ENCODE data around the gene HDAC7.
"Not testable (repeated sequence)": the region's sequence is repeated elsewhere in the genome, so short reads cannot be mapped to it uniquely, and the experiment has no call there.

HDAC7 gene

GRCh38 chr12:47820631-47821345 is 1.1 kb upstream of the HDAC7 start:
- Histone ChIP-seq H3K27me3 (ENCODE audit: control insufficient read depth in 1 of 2, insufficient read depth in 2 of 2, low read length in 2 of 2) (no peaks in the 10 kb centered on the region), H3K4me1 (ENCODE audit: control insufficient read depth in 1 of 2, insufficient read depth in 2 of 2, low read length in 2 of 2) (peaks cover 55 to 58% of the 10 kb centered on the region in 2 donors), H3K4me3 (ENCODE audit: low read depth in 1 of 2, low read length in 2 of 2) (peak overlapping the region; percentile 86 to 93), H3K27ac (ENCODE audit: low read depth, low read length) (peak overlapping the region; percentile 90), H3K9ac (ENCODE audit: low read depth in 1 of 2, low read length in 2 of 2) (peak overlapping the region; percentile 74 to 95), H3K36me3 (ENCODE audit: control insufficient read depth in 1 of 2, insufficient read depth in 2 of 2, low read length in 2 of 2) (no peaks in the 10 kb centered on the region), H3K9me3 (ENCODE audit: control insufficient read depth in 1 of 2, low read length in 2 of 2) (no peaks in the 10 kb centered on the region)

DNA sequence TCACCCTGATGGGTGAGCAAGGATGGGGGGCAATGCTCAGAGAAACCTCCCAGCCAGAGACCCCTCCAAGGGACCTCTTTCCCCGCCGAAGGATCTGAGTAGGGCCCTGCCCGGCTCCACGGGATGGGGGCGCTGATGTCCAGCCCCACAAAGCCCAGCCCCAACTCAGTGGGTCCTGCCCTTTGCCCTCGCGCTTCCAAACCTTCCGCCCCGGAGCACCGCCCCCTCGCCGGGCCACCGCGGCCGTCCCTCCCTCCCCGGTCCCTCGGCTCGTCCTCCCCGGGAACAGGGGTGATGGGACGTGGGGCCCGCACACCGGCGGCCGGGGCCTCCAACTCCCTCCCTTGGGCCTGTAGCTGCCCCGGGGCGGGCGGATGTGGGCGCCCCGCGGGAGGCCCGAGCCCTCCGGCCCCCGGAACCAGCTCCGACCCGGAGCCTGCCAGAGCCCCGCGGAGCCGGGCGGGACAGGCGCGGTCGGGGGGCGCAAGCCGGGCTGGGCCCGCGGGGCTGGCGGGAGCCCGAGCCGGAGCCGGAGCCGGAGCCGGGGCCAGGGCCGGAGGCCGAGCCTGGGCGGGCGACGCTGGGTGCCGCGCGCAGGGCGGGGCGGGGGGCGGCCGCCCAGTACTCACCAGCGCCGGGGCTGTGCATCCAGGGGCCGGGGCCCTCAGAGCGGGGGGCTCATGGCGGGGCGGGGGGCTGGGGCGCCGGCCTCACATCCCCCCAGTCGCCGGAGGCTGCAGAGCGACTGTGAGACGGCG is 386 bp downstream of the HDAC7 start:
- peak overlapping the region; percentile 86 to 93 for H3K4me3 ChIP-seq (ENCODE audit: low read depth in 1 of 2, low read length in 2 of 2)
- peaks cover 56 to 58% of the 10 kb centered on the region in 2 donors for H3K4me1 ChIP-seq (ENCODE audit: control insufficient read depth in 1 of 2, insufficient read depth in 2 of 2, low read length in 2 of 2)
- peak overlapping the region; percentile 90 for H3K27ac ChIP-seq (ENCODE audit: low read depth, low read length)

DNA sequence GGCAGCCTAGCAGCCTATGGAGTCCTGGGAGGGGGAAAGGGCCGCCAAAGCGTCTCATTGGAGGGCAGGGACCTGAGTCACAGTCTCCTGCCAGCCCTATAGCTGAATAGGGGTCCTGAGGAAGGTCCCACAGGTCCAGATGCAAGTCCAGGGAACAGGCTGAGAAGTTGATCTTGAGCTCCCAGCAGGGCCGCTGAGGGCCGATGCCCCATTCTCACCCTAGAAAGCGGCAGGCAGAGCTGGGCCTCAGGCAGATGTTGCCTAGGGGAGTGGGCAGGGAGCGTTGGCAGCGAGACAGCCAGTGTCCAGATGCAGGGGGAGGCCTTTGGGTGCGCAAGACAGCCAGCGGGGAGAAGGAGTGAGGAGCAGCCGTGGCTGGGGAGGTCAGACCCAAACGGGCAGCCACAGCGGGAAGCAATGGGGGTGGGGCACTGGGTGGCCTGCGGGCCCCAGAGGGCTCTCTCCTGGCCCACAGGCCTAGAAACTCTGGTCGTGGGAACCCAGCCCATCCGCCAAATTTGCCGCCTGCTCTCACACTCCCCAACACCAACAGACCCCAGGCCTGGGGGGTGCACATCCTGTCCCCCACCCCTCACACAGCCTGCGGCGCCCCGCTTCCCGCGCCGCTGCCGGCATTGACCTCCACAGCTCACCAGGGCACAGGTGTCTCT is 1.1 kb downstream of the HDAC7 start:
- H3K36me3 ChIP-seq (ENCODE audit: control insufficient read depth in 1 of 2, insufficient read depth in 2 of 2, low read length in 2 of 2) = no peaks in the 10 kb centered on the region
- H3K9ac ChIP-seq (ENCODE audit: low read depth in 1 of 2, low read length in 2 of 2) = peak overlapping the region; percentile 50 to 59
- H3K27me3 ChIP-seq (ENCODE audit: control insufficient read depth in 1 of 2, insufficient read depth in 2 of 2, low read length in 2 of 2) = no peaks in the 10 kb centered on the region
- peaks cover 63 to 65% of the 10 kb centered on the region in 2 donors for H3K4me1 ChIP-seq (ENCODE audit: control insufficient read depth in 1 of 2, insufficient read depth in 2 of 2, low read length in 2 of 2)
- H3K9me3 ChIP-seq (ENCODE audit: control insufficient read depth in 1 of 2, low read length in 2 of 2) = no peaks in the 10 kb centered on the region
- peak overlapping the region; percentile 68 to 74 for H3K4me3 ChIP-seq (ENCODE audit: low read depth in 1 of 2, low read length in 2 of 2)
- H3K27ac ChIP-seq (ENCODE audit: low read depth, low read length) = peak overlapping the region; percentile 90

More for the DNA sequence above, 386 bp downstream of the HDAC7 start:
- H3K27me3 ChIP-seq (ENCODE audit: control insufficient read depth in 1 of 2, insufficient read depth in 2 of 2, low read length in 2 of 2) = no peaks in the 10 kb centered on the region
- H3K9ac ChIP-seq (ENCODE audit: low read depth in 1 of 2, low read length in 2 of 2) = peak overlapping the region; percentile 50 to 59
- no peaks in the 10 kb centered on the region for H3K9me3 ChIP-seq (ENCODE audit: control insufficient read depth in 1 of 2, low read length in 2 of 2)
- no peaks in the 10 kb centered on the region for H3K36me3 ChIP-seq (ENCODE audit: control insufficient read depth in 1 of 2, insufficient read depth in 2 of 2, low read length in 2 of 2)

- H3K4me3 ChIP-seq (ENCODE audit: low read depth in 1 of 2, low read length in 2 of 2) = peak overlapping the region; percentile 68 to 74
- no peak overlapping the region for H3K27ac ChIP-seq (ENCODE audit: low read depth, low read length)
- no peaks in the 10 kb centered on the region for H3K27me3 ChIP-seq (ENCODE audit: control insufficient read depth in 1 of 2, insufficient read depth in 2 of 2, low read length in 2 of 2)
- peak overlapping the region; percentile 50 to 59 for H3K9ac ChIP-seq (ENCODE audit: low read depth in 1 of 2, low read length in 2 of 2)
- H3K4me1 ChIP-seq (ENCODE audit: control insufficient read depth in 1 of 2, insufficient read depth in 2 of 2, low read length in 2 of 2) = peaks cover 68 to 70% of the 10 kb centered on the region in 2 donors
- H3K9me3 ChIP-seq (ENCODE audit: control insufficient read depth in 1 of 2, low read length in 2 of 2) = no peaks in the 10 kb centered on the region
- no peaks in the 10 kb centered on the region for H3K36me3 ChIP-seq (ENCODE audit: control insufficient read depth in 1 of 2, insufficient read depth in 2 of 2, low read length in 2 of 2)
Measured at GRCh38 chr12:47818007-47818376, 1.7 kb downstream of the HDAC7 start.

GRCh38 chr12:47817272-47818006 is 2.3 kb downstream of the HDAC7 start:
- Histone ChIP-seq H3K9ac (ENCODE audit: low read depth in 1 of 2, low read length in 2 of 2) (peak overlapping the region; percentile 41 to 59), H3K27ac (ENCODE audit: low read depth, low read length) (peak overlapping the region; percentile 73), H3K36me3 (ENCODE audit: control insufficient read depth in 1 of 2, insufficient read depth in 2 of 2, low read length in 2 of 2) (no peaks in the 10 kb centered on the region), H3K9me3 (ENCODE audit: control insufficient read depth in 1 of 2, low read length in 2 of 2) (no peaks in the 10 kb centered on the region), H3K4me1 (ENCODE audit: control insufficient read depth in 1 of 2, insufficient read depth in 2 of 2, low read length in 2 of 2) (peaks cover 70 to 71% of the 10 kb centered on the region in 2 donors), H3K4me3 (ENCODE audit: low read depth in 1 of 2, low read length in 2 of 2) (peak overlapping the region; percentile 68 to 74), H3K27me3 (ENCODE audit: control insufficient read depth in 1 of 2, insufficient read depth in 2 of 2, low read length in 2 of 2) (no peaks in the 10 kb centered on the region)

GRCh38 chr12:47816403-47817271 is 3.1 kb downstream of the HDAC7 start:
- H3K4me3 ChIP-seq (ENCODE audit: low read depth in 1 of 2, low read length in 2 of 2) = peak overlapping the region; percentile 6 to 74
- peak overlapping the region; percentile 73 for H3K27ac ChIP-seq (ENCODE audit: low read depth, low read length)
- H3K9me3 ChIP-seq (ENCODE audit: control insufficient read depth in 1 of 2, low read length in 2 of 2) = no peaks in the 10 kb centered on the region
- no peaks in the 10 kb centered on the region for H3K36me3 ChIP-seq (ENCODE audit: control insufficient read depth in 1 of 2, insufficient read depth in 2 of 2, low read length in 2 of 2)
- peaks cover 71% of the 10 kb centered on the region in 2 donors for H3K4me1 ChIP-seq (ENCODE audit: control insufficient read depth in 1 of 2, insufficient read depth in 2 of 2, low read length in 2 of 2)
- H3K27me3 ChIP-seq (ENCODE audit: control insufficient read depth in 1 of 2, insufficient read depth in 2 of 2, low read length in 2 of 2) = no peaks in the 10 kb centered on the region
- peak overlapping the region; percentile 5 to 39 for H3K9ac ChIP-seq (ENCODE audit: low read depth in 1 of 2, low read length in 2 of 2)

DNA sequence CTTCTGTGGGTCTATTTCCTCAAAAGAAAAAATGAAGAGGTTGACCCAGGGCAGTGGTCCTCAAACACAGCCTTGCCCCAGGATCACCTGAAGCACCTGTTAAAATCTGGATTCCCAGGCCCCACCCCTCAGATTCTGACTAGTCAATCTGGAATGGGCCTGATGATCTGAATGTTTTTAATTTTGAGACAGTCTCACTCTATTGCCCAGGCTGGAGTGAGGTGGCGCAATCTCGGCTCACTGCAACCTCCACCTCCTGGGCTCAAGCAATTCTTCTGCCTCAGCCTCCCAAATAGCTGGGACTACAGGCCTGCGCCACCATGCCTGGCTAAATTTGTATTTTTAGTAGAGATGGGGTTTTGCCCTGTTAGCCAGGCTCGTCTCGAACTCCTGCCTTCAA is 4.3 kb downstream of the HDAC7 start:
- peaks cover 70 to 73% of the 10 kb centered on the region in 2 donors for H3K4me1 ChIP-seq (ENCODE audit: control insufficient read depth in 1 of 2, insufficient read depth in 2 of 2, low read length in 2 of 2)
- H3K36me3 ChIP-seq (ENCODE audit: control insufficient read depth in 1 of 2, insufficient read depth in 2 of 2, low read length in 2 of 2); H3K9me3 ChIP-seq (ENCODE audit: control insufficient read depth in 1 of 2, low read length in 2 of 2); H3K4me3 ChIP-seq (ENCODE audit: low read depth in 1 of 2, low read length in 2 of 2); H3K27ac ChIP-seq (ENCODE audit: low read depth, low read length); H3K27me3 ChIP-seq (ENCODE audit: control insufficient read depth in 1 of 2, insufficient read depth in 2 of 2, low read length in 2 of 2); H3K9ac ChIP-seq (ENCODE audit: low read depth in 1 of 2, low read length in 2 of 2): not testable (repeated sequence)

- Histone ChIP-seq H3K9ac (ENCODE audit: low read depth in 1 of 2, low read length in 2 of 2) (no peak overlapping the region), H3K27ac (ENCODE audit: low read depth, low read length) (peak overlapping the region; percentile 81), H3K36me3 (ENCODE audit: control insufficient read depth in 1 of 2, insufficient read depth in 2 of 2, low read length in 2 of 2) (no peaks in the 10 kb centered on the region), H3K4me1 (ENCODE audit: control insufficient read depth in 1 of 2, insufficient read depth in 2 of 2, low read length in 2 of 2) (peaks cover 69 to 74% of the 10 kb centered on the region in 2 donors), H3K9me3 (ENCODE audit: control insufficient read depth in 1 of 2, low read length in 2 of 2) (no peaks in the 10 kb centered on the region), H3K27me3 (ENCODE audit: control insufficient read depth in 1 of 2, insufficient read depth in 2 of 2, low read length in 2 of 2) (no peaks in the 10 kb centered on the region), H3K4me3 (ENCODE audit: low read depth in 1 of 2, low read length in 2 of 2) (peak overlapping the region in 1 of 2 donors; percentile 16)
Measured at GRCh38 chr12:47814539-47815170, 5.0 kb downstream of the HDAC7 start.

Data from duodenal mucosa (tissue), 2 donors.